HEK293 (cell line): ENCODE measurements around the gene PARD3.

Experiments
- CTCF ChIA-PET: fragments of 350-600 bp; formaldehyde crosslinking; extraction: SDS; loops from one replicate; lab custom pipeline; 2021; ENCODE audit warnings: antibody characterized with exemption; lab: Yijun Ruan, JAX
- POLR2A ChIA-PET: fragments of 300-600 bp; formaldehyde crosslinking; extraction: SDS; loops from one replicate; lab custom pipeline; 2020; ENCODE audit warnings: antibody characterized with exemption, inconsistent platforms; lab: Yijun Ruan, JAX
- H3K27ac ChIP-seq: fragments of 200-500 bp; sonication (Bioruptor generic); 2 replicates; pipeline ENCODE4 v1.5.1; 2014; ENCODE audit warnings: low read depth, low read length, control low read depth, inconsistent platforms; ENCODE audit errors: extremely low read depth
- H3K36me3 ChIP-seq, 2 experiments: fragments of 200-500 bp in 1 of 2; sonication (Bioruptor generic) in 1 of 2; 1 replicate in 1 of 2; 2 replicates in 1 of 2; pipeline ENCODE4 v1.5.1; 2014 to 2017; ENCODE audit warnings: inconsistent platforms in 2 of 2, low read length in 2 of 2; ENCODE audit not compliant: control insufficient read depth in 2 of 2, insufficient read depth in 1 of 2
- H3K4me1 ChIP-seq: fragments of 200-500 bp; sonication (Bioruptor generic); 2 replicates; pipeline ENCODE4 v1.5.1; 2014; ENCODE audit warnings: mild to moderate bottlenecking, low read length, inconsistent platforms; ENCODE audit not compliant: control insufficient read depth, insufficient read depth
- H3K4me3 ChIP-seq: 2 replicates; pipeline ENCODE4 v1.5.1; 2011; ENCODE audit warnings: low read depth, mild to moderate bottlenecking, control low read depth, low read length, moderate library complexity
- H3K9me3 ChIP-seq: fragments of 200-500 bp; sonication (Bioruptor generic); 2 replicates; pipeline ENCODE4 v1.5.1; 2014; ENCODE audit warnings: low read depth, low read length, inconsistent platforms; ENCODE audit not compliant: control insufficient read depth, insufficient read depth
- GFI1B ChIP-seq: fragments of 450-650 bp; formaldehyde crosslinking; IDR thresholded peaks from 2 replicates; pipeline ENCODE4 v1.5.1; 2016; ENCODE audit warnings: missing biosample characterization, missing genetic modification characterization
- HOXA7 ChIP-seq: sonication (generic); formaldehyde crosslinking; IDR thresholded peaks from 2 replicates; pipeline ENCODE4 v1.8.1; 2022; ENCODE audit warnings: missing genetic modification reagents, borderline replicate concordance
- YY2 ChIP-seq: fragments of 450-650 bp; formaldehyde crosslinking; IDR thresholded peaks from 2 replicates; pipeline ENCODE4 v1.5.1; 2016; ENCODE audit warnings: missing biosample characterization, missing genetic modification characterization
- ZBTB21 ChIP-seq: fragments of 450-650 bp; formaldehyde crosslinking; IDR thresholded peaks from 2 replicates; pipeline ENCODE4 v1.5.1; 2017; ENCODE audit warnings: missing biosample characterization, missing genetic modification characterization
- ZBTB48 ChIP-seq: fragments of 450-650 bp; formaldehyde crosslinking; IDR thresholded peaks from 2 replicates; pipeline ENCODE4 v1.5.1; 2016; ENCODE audit warnings: missing biosample characterization, missing genetic modification characterization
- ZBTB7A ChIP-seq: fragments of 450-650 bp; formaldehyde crosslinking; IDR thresholded peaks from 2 replicates; pipeline ENCODE4 v1.5.1; 2016; ENCODE audit warnings: low read depth, missing biosample characterization, missing genetic modification characterization
- ZEB2 ChIP-seq: fragments of 450-650 bp; formaldehyde crosslinking; IDR thresholded peaks from 2 replicates; pipeline ENCODE4 v1.5.1; 2016; ENCODE audit warnings: missing biosample characterization, missing genetic modification characterization
- ZNF10 ChIP-seq: fragments of 450-650 bp; formaldehyde crosslinking; IDR thresholded peaks from 2 replicates; pipeline ENCODE4 v1.5.1; 2017; ENCODE audit warnings: missing biosample characterization, missing genetic modification characterization
- ZNF16 ChIP-seq: fragments of 450-650 bp; formaldehyde crosslinking; IDR thresholded peaks from 2 replicates; pipeline ENCODE4 v1.5.1; 2016; ENCODE audit warnings: low read depth, missing biosample characterization, missing genetic modification characterization
- ZNF184 ChIP-seq: fragments of 450-650 bp; IDR thresholded peaks from 2 replicates; pipeline ENCODE4 v1.5.1; 2018; ENCODE audit warnings: missing biosample characterization, mild to moderate bottlenecking, missing genetic modification characterization
- ZNF202 ChIP-seq: fragments of 450-650 bp; formaldehyde crosslinking; IDR thresholded peaks from 2 replicates; pipeline ENCODE4 v1.5.1; 2016; ENCODE audit warnings: missing biosample characterization, missing genetic modification characterization, borderline replicate concordance
- ZNF221 ChIP-seq: fragments of 450-650 bp; formaldehyde crosslinking; IDR thresholded peaks from 2 replicates; pipeline ENCODE4 v1.5.1; 2017; ENCODE audit warnings: missing biosample characterization, missing genetic modification characterization, borderline replicate concordance
- ZNF423 ChIP-seq: fragments of 450-650 bp; formaldehyde crosslinking; IDR thresholded peaks from 2 replicates; pipeline ENCODE4 v1.5.1; 2016; ENCODE audit warnings: missing biosample characterization, missing genetic modification characterization
- ZNF621 ChIP-seq: fragments of 450-650 bp; formaldehyde crosslinking; IDR thresholded peaks from 2 replicates; pipeline ENCODE4 v1.5.1; 2017; ENCODE audit warnings: missing biosample characterization, missing genetic modification characterization
- ZSCAN30 ChIP-seq: fragments of 450-650 bp; IDR thresholded peaks from 2 replicates; pipeline ENCODE4 v1.5.1; 2018; ENCODE audit warnings: missing biosample characterization, mild to moderate bottlenecking, missing genetic modification characterization, moderate library complexity
- TF ChIP-seq, protein P1 (sequence below): fragments of 450-650 bp; formaldehyde crosslinking; IDR thresholded peaks from 2 replicates; pipeline ENCODE4 v1.5.1; 2016; ENCODE audit warnings: missing biosample characterization, missing genetic modification characterization
- TF ChIP-seq, protein P2 (sequence below): fragments of 450-650 bp; formaldehyde crosslinking; IDR thresholded peaks from 2 replicates; pipeline ENCODE4 v1.5.1; 2016; ENCODE audit warnings: missing biosample characterization, missing genetic modification characterization, borderline replicate concordance
- TF ChIP-seq, protein P3 (sequence below): fragments of 450-650 bp; formaldehyde crosslinking; IDR thresholded peaks from 2 replicates; pipeline ENCODE4 v1.5.1; 2017; ENCODE audit warnings: missing biosample characterization, missing genetic modification characterization
- TF ChIP-seq, protein P4 (sequence below): fragments of 450-650 bp; formaldehyde crosslinking; IDR thresholded peaks from 2 replicates; pipeline ENCODE4 v1.5.1; 2016; ENCODE audit warnings: missing biosample characterization, missing genetic modification characterization
- TF ChIP-seq, protein P5 (sequence below): fragments of 450-650 bp; formaldehyde crosslinking; IDR thresholded peaks from 2 replicates; pipeline ENCODE4 v1.5.1; 2017; ENCODE audit warnings: missing biosample characterization, missing genetic modification characterization

Gene PARD3

DNA sequence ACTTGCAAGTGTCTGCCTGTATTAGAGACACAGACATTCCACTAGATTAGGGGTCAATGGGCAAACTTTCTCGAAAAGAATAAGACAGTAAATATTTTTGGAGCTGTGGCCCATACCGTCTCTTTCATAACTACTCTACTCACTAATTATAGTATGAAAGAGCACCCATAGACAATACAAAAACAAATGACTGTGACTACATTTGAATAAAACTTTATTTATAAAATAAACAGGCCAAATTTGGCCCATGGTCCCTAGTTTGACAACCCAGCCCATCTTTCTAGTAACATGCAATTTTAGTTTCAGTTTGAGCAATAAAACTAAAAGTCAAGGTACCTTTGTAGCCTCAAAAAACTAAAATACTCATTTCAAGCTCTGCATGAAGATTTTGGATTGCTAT is 294.6 kb downstream of the PARD3 start (continued):
- TF ChIP-seq ZNF423 (tag by site-specific recombination) (no peak), ZNF184 (no peak), ZBTB48 (tag by site-specific recombination) (no peak), GFI1B (no peak), ZBTB7A (tag by site-specific recombination) (no peak), ZNF202 (tag by site-specific recombination) (no peak), HOXA7 (CRISPR knock-in tag) (no peak), ZBTB21 (tag by site-specific recombination) (no peak), ZSCAN30 (tag by site-specific recombination) (no peak), ZNF221 (tag by site-specific recombination) (no peak), ZNF621 (tag by site-specific recombination) (no peak)
- TF ChIP-seq, protein P1, sequence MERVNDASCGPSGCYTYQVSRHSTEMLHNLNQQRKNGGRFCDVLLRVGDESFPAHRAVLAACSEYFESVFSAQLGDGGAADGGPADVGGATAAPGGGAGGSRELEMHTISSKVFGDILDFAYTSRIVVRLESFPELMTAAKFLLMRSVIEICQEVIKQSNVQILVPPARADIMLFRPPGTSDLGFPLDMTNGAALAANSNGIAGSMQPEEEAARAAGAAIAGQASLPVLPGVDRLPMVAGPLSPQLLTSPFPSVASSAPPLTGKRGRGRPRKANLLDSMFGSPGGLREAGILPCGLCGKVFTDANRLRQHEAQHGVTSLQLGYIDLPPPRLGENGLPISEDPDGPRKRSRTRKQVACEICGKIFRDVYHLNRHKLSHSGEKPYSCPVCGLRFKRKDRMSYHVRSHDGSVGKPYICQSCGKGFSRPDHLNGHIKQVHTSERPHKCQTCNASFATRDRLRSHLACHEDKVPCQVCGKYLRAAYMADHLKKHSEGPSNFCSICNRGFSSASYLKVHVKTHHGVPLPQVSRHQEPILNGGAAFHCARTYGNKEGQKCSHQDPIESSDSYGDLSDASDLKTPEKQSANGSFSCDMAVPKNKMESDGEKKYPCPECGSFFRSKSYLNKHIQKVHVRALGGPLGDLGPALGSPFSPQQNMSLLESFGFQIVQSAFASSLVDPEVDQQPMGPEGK (tag by site-specific recombination) = no peak
- TF ChIP-seq, protein P2, sequence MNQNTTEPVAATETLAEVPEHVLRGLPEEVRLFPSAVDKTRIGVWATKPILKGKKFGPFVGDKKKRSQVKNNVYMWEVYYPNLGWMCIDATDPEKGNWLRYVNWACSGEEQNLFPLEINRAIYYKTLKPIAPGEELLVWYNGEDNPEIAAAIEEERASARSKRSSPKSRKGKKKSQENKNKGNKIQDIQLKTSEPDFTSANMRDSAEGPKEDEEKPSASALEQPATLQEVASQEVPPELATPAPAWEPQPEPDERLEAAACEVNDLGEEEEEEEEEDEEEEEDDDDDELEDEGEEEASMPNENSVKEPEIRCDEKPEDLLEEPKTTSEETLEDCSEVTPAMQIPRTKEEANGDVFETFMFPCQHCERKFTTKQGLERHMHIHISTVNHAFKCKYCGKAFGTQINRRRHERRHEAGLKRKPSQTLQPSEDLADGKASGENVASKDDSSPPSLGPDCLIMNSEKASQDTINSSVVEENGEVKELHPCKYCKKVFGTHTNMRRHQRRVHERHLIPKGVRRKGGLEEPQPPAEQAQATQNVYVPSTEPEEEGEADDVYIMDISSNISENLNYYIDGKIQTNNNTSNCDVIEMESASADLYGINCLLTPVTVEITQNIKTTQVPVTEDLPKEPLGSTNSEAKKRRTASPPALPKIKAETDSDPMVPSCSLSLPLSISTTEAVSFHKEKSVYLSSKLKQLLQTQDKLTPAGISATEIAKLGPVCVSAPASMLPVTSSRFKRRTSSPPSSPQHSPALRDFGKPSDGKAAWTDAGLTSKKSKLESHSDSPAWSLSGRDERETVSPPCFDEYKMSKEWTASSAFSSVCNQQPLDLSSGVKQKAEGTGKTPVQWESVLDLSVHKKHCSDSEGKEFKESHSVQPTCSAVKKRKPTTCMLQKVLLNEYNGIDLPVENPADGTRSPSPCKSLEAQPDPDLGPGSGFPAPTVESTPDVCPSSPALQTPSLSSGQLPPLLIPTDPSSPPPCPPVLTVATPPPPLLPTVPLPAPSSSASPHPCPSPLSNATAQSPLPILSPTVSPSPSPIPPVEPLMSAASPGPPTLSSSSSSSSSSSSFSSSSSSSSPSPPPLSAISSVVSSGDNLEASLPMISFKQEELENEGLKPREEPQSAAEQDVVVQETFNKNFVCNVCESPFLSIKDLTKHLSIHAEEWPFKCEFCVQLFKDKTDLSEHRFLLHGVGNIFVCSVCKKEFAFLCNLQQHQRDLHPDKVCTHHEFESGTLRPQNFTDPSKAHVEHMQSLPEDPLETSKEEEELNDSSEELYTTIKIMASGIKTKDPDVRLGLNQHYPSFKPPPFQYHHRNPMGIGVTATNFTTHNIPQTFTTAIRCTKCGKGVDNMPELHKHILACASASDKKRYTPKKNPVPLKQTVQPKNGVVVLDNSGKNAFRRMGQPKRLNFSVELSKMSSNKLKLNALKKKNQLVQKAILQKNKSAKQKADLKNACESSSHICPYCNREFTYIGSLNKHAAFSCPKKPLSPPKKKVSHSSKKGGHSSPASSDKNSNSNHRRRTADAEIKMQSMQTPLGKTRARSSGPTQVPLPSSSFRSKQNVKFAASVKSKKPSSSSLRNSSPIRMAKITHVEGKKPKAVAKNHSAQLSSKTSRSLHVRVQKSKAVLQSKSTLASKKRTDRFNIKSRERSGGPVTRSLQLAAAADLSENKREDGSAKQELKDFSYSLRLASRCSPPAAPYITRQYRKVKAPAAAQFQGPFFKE (tag by site-specific recombination) = no peak
- TF ChIP-seq, protein P3, sequence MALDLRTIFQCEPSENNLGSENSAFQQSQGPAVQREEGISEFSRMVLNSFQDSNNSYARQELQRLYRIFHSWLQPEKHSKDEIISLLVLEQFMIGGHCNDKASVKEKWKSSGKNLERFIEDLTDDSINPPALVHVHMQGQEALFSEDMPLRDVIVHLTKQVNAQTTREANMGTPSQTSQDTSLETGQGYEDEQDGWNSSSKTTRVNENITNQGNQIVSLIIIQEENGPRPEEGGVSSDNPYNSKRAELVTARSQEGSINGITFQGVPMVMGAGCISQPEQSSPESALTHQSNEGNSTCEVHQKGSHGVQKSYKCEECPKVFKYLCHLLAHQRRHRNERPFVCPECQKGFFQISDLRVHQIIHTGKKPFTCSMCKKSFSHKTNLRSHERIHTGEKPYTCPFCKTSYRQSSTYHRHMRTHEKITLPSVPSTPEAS (tag by site-specific recombination) = no peak

DNA sequence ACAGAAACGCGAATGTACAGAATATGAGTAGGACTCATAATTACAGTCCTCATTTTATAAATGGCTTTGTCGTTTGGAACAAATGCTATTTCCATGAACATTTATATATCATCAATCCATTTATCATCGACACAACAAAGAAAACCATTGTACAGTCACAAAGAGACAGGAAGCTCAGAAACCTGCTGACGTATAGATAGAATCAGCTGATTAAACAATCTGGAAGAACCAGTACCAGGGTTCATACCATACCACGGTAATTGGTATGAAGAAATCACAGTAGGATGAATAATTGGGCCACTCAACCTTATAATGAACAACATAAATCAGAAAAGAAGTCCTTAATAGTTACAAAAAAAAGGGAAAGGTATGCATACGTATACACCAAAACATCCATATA is 295.0 kb downstream of the PARD3 start:
- CTCF ChIA-PET = interaction anchor here (0.6 to 0.9 kb wide), 2 partner anchors 117 to 221 kb away, joined by 3 read pairs; no protein-coding TSS in a partner anchor
- H3K4me1 ChIP-seq = peaks cover 3% of the 10 kb centered on the region
- POLR2A ChIA-PET = no interaction called here
- no peaks in the 10 kb centered on the region for H3K9me3 ChIP-seq
- no peak overlapping the region for H3K4me3 ChIP-seq
- H3K36me3 ChIP-seq = peaks cover 0 to 3% of the 10 kb centered on the region in 2 experiments; a peak in 1 of 3 replicates
- TF ChIP-seq ZNF10 (tag by site-specific recombination) (no peak), ZBTB48 (tag by site-specific recombination) (no peak), ZNF16 (tag by site-specific recombination) (no peak), ZEB2 (no peak), YY2 (no peak)
- TF ChIP-seq, protein P4, sequence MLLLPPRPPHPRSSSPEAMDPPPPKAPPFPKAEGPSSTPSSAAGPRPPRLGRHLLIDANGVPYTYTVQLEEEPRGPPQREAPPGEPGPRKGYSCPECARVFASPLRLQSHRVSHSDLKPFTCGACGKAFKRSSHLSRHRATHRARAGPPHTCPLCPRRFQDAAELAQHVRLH (tag by site-specific recombination) = no peak
- TF ChIP-seq, protein P5, sequence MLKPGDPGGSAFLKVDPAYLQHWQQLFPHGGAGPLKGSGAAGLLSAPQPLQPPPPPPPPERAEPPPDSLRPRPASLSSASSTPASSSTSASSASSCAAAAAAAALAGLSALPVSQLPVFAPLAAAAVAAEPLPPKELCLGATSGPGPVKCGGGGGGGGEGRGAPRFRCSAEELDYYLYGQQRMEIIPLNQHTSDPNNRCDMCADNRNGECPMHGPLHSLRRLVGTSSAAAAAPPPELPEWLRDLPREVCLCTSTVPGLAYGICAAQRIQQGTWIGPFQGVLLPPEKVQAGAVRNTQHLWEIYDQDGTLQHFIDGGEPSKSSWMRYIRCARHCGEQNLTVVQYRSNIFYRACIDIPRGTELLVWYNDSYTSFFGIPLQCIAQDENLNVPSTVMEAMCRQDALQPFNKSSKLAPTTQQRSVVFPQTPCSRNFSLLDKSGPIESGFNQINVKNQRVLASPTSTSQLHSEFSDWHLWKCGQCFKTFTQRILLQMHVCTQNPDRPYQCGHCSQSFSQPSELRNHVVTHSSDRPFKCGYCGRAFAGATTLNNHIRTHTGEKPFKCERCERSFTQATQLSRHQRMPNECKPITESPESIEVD (tag by site-specific recombination) = no peak
- no peak overlapping the region for H3K27ac ChIP-seq
